MM.1S (cell line): ENCODE data around the gene FBXL17.

Source experiments
- DNase-seq: peaks from one replicate; pipeline ENCODE4 v3.0.0-alpha.2; 2015
- H2AFZ ChIP-seq: fragments of 300-600 bp; sonication (generic); 2 replicates; pipeline ENCODE4 v1.6.0; 2016; ENCODE audit warnings: antibody characterized with exemption, low read length
- H3F3A ChIP-seq: fragments of 300-600 bp; sonication (generic); 2 replicates; pipeline ENCODE4 v1.6.1; 2016; ENCODE audit warnings: mild to moderate bottlenecking, antibody characterized with exemption, low read length, moderate library complexity, mixed read lengths; ENCODE audit not compliant: insufficient read depth
- H3K27ac ChIP-seq: fragments of 300-600 bp; sonication (generic); 2 replicates; pipeline ENCODE4 v1.5.1; 2016; ENCODE audit warnings: mild to moderate bottlenecking, low read length
- H3K27me3 ChIP-seq: fragments of 300-600 bp; sonication (generic); replicated peaks from 2 replicates; pipeline ENCODE4 v1.6.0; 2016; ENCODE audit warnings: low read length; ENCODE audit not compliant: insufficient read depth
- H3K36me3 ChIP-seq: fragments of 300-600 bp; sonication (generic); replicated peaks from 2 replicates; pipeline ENCODE4 v1.6.1; 2016; ENCODE audit warnings: mild to moderate bottlenecking, low read length, mixed read lengths; ENCODE audit not compliant: insufficient read depth
- H3K4me1 ChIP-seq: fragments of 300-600 bp; sonication (generic); 2 replicates; pipeline ENCODE4 v1.6.1; 2016; ENCODE audit warnings: low read length, mixed read lengths
- H3K4me2 ChIP-seq: fragments of 300-600 bp; sonication (generic); 2 replicates; pipeline ENCODE4 v1.6.0; 2016; ENCODE audit warnings: low read depth, low read length
- H3K4me3 ChIP-seq: fragments of 300-600 bp; sonication (generic); 2 replicates; pipeline ENCODE4 v1.5.1; 2016; ENCODE audit warnings: low read length, mixed read lengths
- H3K79me2 ChIP-seq: fragments of 300-600 bp; sonication (generic); 2 replicates; pipeline ENCODE4 v1.6.1; 2016; ENCODE audit warnings: mixed run types, low read length, mixed read lengths
- H3K9ac ChIP-seq: fragments of 300-600 bp; sonication (generic); 2 replicates; pipeline ENCODE4 v1.6.1; 2016; ENCODE audit warnings: low read length, mixed read lengths
- H3K9me2 ChIP-seq: fragments of 300-600 bp; sonication (generic); replicated peaks from 2 replicates; pipeline ENCODE4 v1.6.1; 2016; ENCODE audit warnings: mild to moderate bottlenecking, low read length, mixed read lengths; ENCODE audit not compliant: insufficient read depth
- H3K9me3 ChIP-seq: fragments of 300-600 bp; sonication (generic); replicated peaks from 2 replicates; pipeline ENCODE4 v1.6.1; 2016; ENCODE audit warnings: mild to moderate bottlenecking, low read length, mixed read lengths; ENCODE audit not compliant: insufficient read depth
- H4K20me1 ChIP-seq: fragments of 300-600 bp; sonication (generic); 2 replicates; pipeline ENCODE4 v1.6.1; 2016; ENCODE audit warnings: mild to moderate bottlenecking, low read length, moderate library complexity, mixed read lengths; ENCODE audit not compliant: insufficient read depth
- CTCF ChIP-seq: fragments of 300-600 bp; sonication (generic); IDR thresholded peaks from 2 replicates; pipeline ENCODE4 v1.5.1; 2016; ENCODE audit warnings: antibody characterized with exemption, low read length, mixed read lengths
- EZH2 ChIP-seq: fragments of 300-600 bp; sonication (generic); optimal IDR thresholded peaks from 2 replicates; pipeline ENCODE3; 2017; ENCODE audit warnings: low read depth, mild to moderate bottlenecking, antibody characterized with exemption, low read length, mixed read lengths
- EZH2phosphoT487 ChIP-seq: fragments of 300-600 bp; sonication (generic); IDR thresholded peaks from 2 replicates; pipeline ENCODE4 v1.6.1; 2018; ENCODE audit warnings: antibody characterized with exemption, low read length

FBXL17 gene

GRCh38 chr5:107917983-107918382 lies 463.9 kb downstream of the FBXL17 start:
- Histone ChIP-seq H3K36me3 (no peaks in the 10 kb centered on the region), H3F3A (no peaks in the 10 kb centered on the region), H4K20me1 (no peaks in the 10 kb centered on the region), H3K4me2 (no peak overlapping the region), H3K27me3 (no peaks in the 10 kb centered on the region), H3K27ac (no peak overlapping the region), H3K9me2 (no peaks in the 10 kb centered on the region), H3K9me3 (no peaks in the 10 kb centered on the region), H2AFZ (no peak overlapping the region), H3K4me3 (no peak overlapping the region), H3K4me1 (no peaks in the 10 kb centered on the region), H3K9ac (no peak overlapping the region), H3K79me2 (no peaks in the 10 kb centered on the region)
- DNase-seq = no peak
- TF ChIP-seq EZH2 (no peak), CTCF (no peak), EZH2phosphoT487 (no peak)

GRCh38 chr5:107916731-107917725 lies 464.9 kb downstream of the FBXL17 start:
- no peak for DNase-seq
- no peaks in the 10 kb centered on the region for H3K4me1 ChIP-seq
- no peak overlapping the region for H3K4me2 ChIP-seq
- H3K9me3 ChIP-seq = no peaks in the 10 kb centered on the region
- no peak overlapping the region for H3K27ac ChIP-seq
- H3K4me3 ChIP-seq = no peak overlapping the region
- no peak overlapping the region for H2AFZ ChIP-seq
- H3K9ac ChIP-seq = no peak overlapping the region
- H3K9me2 ChIP-seq = no peaks in the 10 kb centered on the region
- H3K27me3 ChIP-seq = no peaks in the 10 kb centered on the region
- H3K79me2 ChIP-seq = no peaks in the 10 kb centered on the region
- no peaks in the 10 kb centered on the region for H3K36me3 ChIP-seq
- no peaks in the 10 kb centered on the region for H4K20me1 ChIP-seq
- no peaks in the 10 kb centered on the region for H3F3A ChIP-seq
- TF ChIP-seq EZH2 (no peak), CTCF (no peak), EZH2phosphoT487 (no peak)

DNA sequence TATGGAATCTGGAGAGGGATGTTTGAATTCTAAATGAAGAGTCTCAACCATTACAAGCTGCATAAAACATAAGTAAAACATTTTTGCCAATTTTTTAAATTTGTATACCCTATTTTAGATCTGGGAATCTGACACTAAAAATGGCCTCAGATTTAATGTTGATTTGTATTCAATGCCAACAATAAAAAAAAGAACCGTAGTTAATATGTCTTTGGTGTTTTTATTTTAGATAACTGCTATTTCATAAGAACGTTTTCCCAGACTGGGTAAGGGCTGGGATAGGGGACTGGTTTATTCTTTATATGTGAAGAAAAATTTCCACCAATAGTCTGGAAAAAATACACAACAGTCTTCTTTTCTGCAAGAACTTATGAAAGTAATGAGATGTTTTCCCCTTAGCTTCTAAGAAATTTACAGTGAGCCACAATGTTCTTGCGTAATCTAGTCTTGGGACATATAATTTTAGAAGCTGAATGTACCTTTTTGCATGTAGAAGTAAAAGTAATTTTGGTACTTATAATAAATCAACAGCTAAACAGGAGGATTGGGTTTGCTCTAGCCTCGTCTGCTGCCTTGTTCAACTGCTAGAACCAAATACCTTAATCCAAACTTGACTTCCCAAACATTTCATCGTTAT lies 466.6 kb downstream of the FBXL17 start:
- no peak overlapping the region for H3K9ac ChIP-seq
- H3F3A ChIP-seq = no peaks in the 10 kb centered on the region
- no peaks in the 10 kb centered on the region for H3K36me3 ChIP-seq
- no peaks in the 10 kb centered on the region for H3K27me3 ChIP-seq
- H3K4me1 ChIP-seq = no peaks in the 10 kb centered on the region
- no peaks in the 10 kb centered on the region for H3K9me2 ChIP-seq
- no peaks in the 10 kb centered on the region for H3K9me3 ChIP-seq
- H3K4me3 ChIP-seq = no peak overlapping the region
- no peak overlapping the region for H2AFZ ChIP-seq
- TF ChIP-seq EZH2phosphoT487 = no peak
- TF ChIP-seq EZH2 = no peak
- TF ChIP-seq CTCF = no peak
- H3K27ac ChIP-seq = no peak overlapping the region
- no peak for DNase-seq
- H3K4me2 ChIP-seq = no peak overlapping the region
- no peaks in the 10 kb centered on the region for H3K79me2 ChIP-seq
- H4K20me1 ChIP-seq = no peaks in the 10 kb centered on the region
